ENCODE data around the gene ADH1A. TPM values are rescaled to one million over a fixed set of nuclear protein-coding genes. Genes with fewer than 3 reads are reported as not detected.
"Not testable (repeated sequence)": the region's sequence is repeated elsewhere in the genome, so short reads cannot be mapped to it uniquely, and the experiment has no call there.

Gene ADH1A
- 0.54 TPM for polyA plus RNA-seq (ENCODE audit: insufficient read length)

DNA sequence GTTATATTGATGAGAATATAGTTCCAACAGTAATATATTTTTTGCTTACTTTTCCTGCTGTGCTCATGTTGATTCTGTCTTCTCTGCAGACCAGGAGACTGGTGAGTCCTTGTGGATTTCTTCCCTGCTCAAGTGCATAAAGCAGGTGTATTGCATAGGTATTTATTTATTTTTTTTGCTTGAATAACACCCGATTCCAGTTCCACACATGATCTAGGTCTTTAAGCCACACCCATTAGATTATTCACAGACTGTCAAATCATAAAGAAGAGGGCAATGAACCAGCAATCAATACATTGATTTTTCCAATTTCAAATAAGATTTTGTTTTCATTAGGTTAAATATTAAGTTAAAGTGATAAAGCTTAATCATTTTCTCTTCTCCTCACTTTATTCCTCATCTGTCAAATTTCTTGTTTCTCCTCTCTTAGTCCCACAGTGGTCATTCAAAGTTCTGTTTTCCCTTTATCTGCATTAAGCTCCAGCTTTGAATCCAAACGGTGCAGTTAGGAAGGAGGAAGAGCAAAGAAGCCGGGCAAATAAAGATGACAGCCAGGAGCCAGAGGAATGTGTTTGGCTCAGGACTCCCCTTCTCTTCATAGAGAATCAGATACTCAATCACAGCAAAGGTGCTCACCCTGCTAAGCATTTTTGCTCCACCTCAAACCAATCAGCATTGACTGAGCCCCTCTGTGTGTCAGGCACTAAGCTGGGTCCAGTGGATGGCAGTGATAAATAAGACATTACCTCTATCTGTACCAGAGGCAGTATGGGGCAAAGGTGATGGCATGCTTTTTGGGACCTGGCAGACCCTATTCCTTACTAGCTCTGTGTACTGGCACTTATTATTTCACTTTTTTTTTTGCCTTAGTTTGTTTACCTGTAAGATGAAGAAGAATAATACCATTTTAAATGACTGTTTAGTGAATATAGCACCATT, at the start of gene ADH1A:
TSS of gene ADH1A (minus strand) at position 138 of the 939 bp plus-strand sequence. CDS start at position 67, 71 bp downstream.
- no peak for DNase-seq (ENCODE audit: low read depth)

DNA sequence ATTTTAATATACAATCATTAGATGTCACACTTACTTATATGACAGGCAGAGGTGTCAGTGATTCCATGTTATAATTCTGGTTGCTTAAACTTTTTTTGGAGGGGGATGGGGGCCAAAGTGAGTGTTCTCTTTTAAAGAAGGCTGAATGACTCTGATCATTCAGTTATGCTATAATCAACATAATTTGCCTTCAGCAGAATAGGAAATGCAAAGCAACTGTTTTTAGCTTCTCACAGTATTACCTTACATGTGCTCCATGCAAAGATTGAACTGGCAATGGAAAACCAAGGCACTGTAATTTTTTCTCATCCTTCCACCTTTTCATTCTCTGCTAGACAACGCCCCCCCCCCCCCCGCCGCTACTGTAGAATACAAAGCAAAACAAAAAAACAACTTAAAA, 48.4 kb upstream of the ADH1A start:
- no peak for DNase-seq (ENCODE audit: low read depth)

DNA sequence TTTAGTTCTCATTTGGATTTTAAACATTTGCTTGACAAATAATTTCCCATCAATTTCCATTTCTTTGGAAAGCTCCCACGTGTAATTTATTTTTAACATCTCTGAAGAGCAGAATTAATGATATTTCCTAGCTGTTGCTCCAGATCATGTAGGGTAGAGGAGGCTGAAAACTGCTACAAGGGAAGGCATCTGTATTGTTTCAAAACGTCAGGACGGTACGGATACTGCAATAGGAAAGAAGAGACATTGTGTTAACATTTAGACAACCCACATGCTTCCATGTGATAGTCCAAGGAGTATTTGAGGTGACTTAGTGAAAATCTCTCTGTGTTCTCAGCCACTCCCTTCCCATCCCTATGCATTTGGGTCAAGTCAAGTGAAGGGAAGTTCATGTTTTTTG, 45.8 kb upstream of the ADH1A start:
- no peak for DNase-seq (ENCODE audit: low read depth)

DNA sequence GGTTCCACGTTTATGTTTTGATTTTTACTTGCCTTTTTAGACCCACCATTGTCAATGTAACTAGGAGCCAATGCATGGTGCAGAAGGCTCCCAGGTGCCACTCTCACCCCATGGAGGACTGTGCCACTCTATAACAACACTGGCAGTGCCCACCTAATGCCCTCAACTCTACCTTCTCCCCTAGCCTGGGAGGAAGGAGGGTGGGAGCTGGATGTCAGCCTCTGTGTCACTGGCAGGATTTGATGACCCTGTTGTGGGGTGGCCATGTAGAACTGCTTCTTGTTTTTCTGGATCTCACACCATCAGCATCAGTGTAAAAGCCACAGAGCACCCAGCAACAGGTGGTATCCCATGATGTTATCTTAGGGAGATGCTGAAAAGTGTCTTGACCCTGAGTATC, 44.1 kb upstream of the ADH1A start:
- no peak for DNase-seq (ENCODE audit: low read depth)

DNA sequence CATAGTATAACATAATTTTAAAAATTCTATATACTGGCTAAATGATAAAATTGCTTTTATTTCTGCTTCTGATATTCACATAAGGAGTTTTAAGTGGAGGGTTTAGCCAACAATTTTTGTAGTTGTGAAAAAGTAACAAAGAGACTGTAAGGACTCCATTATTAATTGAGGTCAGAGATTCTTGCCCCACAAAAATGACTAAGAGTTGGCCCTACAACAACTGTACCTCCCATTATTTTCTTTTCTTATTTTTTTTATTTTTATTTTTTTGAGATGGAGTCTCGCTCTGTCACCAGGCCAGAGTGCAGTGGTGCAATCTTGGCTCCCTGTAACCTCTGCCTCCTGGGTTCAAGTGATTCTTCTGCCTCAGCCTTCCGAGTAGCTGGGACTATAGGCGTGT, 39.9 kb upstream of the ADH1A start:
- no peak for DNase-seq (ENCODE audit: low read depth)

DNA sequence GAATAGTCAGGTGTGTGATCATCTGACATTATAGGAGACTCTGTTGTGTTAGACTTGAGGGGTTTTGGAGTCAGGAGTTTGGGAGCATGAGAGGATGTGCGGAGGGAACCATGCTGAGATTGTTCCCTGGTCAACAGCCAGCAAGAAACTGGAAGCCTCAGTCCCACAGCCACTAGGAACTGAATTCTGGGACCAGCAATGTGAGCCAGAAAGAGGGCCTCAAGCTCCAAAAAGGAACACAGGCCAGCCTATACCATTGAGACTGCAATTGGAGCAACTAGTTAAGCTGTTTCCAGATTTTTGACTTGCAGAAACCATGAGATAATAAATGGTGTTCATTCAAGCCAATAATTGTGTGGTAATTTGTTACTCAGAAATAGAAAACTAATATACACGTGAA, 39.1 kb upstream of the ADH1A start:
- DNase-seq (ENCODE audit: low read depth), result no peak

DNA sequence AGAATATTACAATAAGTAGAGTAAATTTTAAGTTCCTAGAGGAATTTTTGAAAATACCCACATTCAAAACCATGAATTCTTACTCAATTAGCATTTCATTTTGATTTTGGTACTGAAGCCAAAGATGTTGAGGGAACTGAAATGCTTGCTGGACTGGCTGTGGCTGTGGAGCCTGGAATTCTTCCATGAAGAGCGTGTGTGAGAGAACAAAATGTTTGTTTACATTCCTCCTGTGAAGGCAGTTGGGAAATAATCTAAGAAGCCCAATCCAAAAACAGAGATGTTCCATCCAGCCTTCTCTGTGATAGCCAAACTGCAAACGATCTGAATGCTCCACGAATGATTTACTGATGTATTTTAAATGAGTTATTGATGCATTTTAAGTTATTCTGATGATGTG, 34.2 kb upstream of the ADH1A start:
- DNase-seq (ENCODE audit: low read depth), result peak; percentile 83

DNA sequence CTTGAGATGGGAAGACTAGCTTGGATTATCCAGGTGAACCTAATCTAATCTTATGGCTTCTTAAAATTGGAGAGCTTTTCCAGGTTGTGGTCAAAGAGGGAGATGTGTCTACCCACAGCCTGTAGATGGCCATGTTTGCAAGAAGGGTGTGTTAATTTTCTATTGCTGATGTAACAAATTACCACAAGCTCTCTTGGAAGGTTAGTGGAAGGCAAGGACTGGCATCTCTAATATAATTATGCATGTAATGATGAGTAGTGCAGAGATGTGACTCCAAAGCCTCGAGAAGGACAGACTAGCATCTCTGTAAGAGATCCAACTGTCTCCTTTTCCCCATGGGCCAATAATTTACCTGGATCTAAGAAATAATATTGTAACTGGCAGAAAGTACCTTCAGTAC, 33.6 kb upstream of the ADH1A start:
- DNase-seq (ENCODE audit: low read depth), result no peak

DNA sequence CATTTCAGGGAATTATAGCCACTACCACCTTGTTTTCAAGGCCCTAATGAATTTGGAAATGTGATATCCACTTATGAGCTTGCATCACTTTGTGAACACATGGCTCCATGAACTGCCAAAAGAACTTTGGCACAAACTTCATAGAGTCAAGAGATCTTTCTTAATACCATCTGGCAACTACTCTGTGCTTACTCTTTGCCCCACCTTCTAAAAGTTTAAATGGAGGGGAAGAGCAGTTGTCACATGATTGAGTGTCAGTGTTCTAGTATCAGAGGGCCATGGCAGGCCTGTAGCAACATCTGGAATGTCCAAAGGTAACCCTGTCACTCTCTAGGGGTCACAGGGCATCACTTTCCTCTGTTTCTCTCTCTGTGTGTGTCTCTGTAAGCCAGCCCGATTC, 33.0 kb upstream of the ADH1A start:
- DNase-seq (ENCODE audit: low read depth), result no peak

DNA sequence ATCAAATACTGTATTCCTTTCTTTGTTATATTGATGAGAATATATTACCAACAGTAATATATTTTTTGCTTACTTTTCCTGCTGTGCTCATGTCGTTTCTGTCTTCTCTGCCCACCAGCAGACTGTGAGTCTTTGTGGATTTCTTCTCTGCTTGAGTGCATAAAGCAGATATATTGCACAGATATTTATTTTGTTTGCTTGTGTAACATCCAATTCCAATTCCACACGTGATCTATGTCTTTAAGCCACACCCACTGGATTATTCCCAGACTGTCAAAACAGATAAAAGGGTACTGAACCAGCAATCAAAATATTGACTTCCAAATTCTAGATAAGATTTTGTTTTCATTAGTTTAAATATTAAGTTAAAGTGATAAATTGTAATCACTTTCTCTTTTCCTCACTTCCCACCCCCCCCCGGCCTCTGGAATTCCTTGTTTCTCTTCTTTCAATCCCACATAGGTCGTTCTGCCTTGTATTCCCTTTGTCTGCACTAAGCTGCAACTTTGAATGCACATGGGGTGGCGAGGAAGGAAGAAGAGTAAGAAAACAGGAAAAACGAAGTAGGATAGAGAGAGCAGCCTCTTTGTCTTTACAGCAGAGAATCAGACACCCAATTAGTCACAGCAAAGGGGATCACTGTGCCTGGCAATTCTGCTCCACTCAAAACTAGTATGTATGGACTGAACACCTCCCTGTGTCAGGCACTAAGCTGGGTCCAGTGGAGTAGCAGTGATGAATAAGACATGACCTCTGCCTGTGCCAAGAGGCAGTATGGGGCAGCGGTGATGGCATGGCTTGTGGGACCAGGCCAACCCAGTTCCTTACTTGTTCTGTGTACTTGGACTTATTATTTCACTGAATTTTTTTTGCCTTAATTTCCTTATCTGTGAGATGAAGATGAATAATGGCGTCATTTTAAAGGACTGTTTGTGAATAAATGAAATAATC, 30.7 kb upstream of the ADH1A start, which contains the start of gene ADH1B:
TSS of gene ADH1B (minus strand) at position 161 of the 951 bp plus-strand sequence. CDS start at position 91, 70 bp downstream.
- DNase-seq (ENCODE audit: low read depth), result no peak

DNA sequence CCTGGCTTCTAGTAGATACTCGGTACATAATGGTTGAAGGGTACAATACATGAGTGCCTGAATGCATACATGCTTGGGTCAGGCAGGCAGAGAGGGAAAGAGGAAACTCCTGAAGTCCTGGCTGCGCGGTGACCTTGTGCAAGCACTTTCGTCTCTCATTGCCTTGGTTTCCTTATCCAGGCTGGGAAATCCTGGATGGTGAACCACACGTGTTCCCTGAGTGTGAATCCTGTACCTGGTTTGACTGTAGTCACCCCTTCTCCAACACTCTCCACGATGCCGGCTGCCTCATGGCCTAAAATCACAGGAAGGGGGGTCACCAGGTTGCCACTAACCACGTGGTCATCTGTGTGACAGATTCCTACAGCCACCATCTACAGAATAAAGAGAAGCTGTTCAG, 27.0 kb upstream of the ADH1A start:
- DNase-seq (ENCODE audit: low read depth), result not testable (repeated sequence)

DNA sequence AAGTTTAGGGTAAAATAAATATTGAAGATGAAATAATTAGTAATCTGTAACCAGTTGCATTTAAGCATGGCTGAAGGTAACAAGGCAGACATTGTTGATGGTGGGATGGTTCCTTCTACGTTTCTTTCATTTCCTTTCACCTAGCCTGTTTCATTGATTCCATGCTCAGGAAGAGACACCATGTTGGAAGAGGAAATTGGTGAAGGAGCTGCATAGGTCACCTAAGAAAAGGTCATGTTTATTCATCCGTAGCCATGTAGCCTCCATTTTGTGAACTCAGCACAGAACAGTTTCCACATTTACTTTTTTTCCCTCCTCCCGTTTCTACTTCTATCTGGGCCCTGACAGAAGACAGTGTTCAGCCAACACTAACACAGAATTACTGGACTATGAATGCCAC, 26.6 kb upstream of the ADH1A start:
- DNase-seq (ENCODE audit: low read depth), result no peak

DNA sequence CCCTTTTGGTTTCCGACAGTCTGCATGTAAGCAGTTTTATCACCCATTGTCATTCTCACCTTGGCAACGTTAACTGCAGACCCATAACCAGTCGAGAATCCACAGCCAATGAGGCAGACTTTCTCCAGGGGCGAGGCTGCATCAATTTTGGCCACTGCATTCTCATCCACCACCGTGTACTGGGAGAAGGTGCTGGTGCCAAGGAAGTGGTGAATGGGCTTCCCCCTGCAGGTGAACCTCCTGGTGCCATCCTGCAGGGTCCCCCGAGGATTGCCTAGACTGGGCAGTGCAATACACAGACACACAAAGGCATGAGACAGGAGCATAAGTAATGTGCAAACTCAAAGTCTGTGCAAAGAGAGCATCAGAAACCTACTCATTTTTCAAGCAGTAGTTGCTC, 25.1 kb upstream of the ADH1A start:
- DNase-seq (ENCODE audit: low read depth), result no peak

DNA sequence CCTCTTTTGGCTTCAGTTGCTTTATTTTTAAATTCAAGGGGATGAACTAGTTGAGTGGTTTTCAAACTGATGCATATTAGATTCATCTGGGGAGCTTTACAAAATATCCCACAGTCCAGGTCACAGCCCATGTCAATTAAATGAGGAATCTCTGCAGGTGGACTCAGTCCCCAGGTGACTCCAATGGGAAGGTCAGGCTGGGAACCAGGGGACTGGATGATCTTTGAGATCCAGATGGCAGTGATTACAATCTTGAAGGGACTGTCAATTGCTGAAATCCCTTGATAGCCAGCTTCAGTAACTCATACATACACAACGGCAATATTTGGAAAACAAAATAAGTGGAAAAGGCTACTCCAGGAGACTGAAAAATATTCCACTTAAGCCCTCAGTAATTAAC, 23.4 kb upstream of the ADH1A start:
- no peak for DNase-seq (ENCODE audit: low read depth)

DNA sequence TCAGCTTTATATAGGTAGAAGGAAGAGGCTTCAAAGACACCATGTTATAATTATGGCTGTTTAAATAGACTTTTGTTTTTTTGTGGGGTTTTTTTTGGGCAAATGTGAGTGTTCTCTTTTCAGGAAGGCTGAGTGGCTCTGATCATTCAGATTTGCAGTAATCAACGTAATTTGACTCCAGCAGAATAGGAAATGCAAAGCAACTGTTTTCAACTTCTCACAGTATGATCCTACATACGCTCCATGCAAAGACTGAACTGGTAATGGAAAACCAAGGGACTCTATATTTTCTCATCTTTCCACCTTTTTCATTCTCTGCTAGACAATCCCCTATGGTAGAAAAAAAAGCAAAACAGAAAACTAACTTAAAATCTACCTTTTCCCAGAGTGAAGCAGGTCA, 19.6 kb upstream of the ADH1A start:
- no peak for DNase-seq (ENCODE audit: low read depth)

DNA sequence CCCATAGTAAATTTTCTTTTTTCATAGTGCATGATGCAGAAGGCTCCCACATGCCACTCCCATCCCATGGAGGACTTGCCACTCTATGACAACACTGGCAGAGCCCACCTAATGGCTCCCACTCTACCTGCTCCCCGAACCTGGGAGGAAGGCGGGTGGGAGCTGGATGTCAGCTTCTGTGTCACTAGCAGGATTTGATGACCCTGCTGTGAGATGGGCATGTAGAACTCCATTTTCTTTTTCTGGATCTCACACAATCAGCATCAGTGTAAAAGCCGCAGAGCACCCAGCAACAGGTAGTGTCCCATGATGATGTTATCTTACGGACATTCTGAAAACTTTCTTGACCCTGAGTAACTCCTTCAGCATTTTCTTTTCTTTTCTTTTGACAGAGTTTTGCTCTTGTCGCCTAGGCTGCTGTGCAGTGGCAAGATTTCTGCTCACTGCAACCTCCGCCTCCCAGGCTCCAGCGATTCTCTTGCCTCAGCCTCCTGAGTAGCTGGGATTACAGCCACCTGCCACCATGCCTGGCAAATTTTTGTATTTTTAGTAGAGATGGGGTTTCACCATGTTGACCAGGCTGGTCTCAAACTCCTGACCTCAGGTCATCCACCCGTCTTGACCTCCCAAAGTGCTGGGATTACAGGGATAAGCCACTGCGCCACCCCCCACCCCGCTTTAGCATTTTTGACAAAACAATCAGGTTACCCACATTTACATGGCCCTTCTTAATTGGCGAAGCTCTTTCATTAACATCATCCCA, 15.0 kb upstream of the ADH1A start:
- no peak for DNase-seq (ENCODE audit: low read depth)

DNA sequence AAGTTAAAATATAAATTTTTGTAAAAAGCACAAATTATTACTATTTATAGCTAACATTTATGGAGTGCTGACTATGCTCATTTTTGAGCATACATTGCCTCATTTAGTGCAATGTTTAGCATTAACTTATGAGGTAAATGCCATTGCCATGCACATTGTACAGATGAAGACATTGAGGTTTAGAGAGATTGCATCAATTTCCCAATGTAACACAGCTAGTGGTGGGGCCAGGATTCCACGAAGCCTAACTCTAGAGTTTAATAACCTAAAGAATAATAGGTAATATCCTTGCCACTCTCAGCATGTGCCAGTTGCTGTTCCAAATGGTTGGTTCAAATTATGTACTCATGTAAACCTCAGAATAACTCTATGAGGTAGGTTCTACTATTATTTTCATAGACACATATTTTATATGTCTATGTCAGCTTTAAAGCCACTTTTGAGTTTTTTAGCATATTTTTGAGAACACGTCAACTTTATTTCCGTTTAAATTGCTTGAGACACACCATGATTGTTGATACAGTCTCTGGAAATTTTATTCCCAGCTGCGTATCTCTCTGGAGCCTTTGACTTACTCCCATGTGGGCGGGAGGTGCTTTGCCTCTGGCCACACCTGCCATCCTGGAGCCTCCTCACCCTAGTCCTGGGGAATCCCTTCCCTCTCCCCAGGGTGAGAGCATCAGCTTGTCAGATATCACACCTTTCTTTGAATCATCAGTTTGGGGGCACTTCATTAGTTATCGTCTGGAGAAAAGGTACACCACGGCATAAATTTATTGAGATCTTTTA, 10.8 kb upstream of the ADH1A start:
- DNase-seq (ENCODE audit: low read depth), result no peak

DNA sequence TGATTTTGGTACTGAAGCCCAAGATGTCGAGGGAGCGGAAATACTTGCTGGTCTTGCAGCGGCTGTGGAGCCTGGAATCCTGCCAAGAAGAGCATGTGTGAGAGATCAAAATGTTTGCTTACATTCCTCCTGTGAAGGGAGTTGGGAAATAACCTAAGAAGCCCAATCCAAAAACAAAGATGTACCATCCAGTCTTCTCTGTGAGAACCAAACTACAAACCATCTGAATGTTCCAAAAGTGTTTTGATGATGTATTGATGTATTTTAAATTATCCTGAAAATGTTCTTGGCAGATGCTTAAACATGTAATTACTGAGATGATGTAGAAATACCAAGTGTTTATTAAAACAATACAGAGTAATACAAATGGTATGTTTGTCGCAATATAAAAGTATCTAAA, 10.1 kb upstream of the ADH1A start:
- peak; percentile 82 for DNase-seq (ENCODE audit: low read depth)

DNA sequence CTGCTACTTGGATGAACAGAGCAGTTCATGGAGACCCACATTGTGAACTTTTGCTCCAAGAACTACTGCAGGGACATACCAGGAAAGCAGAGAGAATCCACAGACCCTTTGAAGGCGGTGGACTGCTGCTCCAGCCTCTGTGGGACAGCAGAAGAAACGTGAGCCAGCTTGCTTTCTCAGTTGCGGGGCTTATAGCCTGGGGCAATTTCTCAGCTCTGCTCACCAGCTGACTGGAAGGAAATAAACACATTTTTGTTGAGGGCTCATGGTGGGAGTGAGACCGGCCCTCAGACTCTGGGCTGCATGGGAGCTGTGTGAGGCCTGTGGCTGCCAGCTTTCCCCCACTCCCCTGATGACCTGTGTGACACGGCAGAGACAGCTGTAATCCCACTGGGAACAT, 2.6 kb upstream of the ADH1A start:
- no peak for DNase-seq (ENCODE audit: low read depth)

DNA sequence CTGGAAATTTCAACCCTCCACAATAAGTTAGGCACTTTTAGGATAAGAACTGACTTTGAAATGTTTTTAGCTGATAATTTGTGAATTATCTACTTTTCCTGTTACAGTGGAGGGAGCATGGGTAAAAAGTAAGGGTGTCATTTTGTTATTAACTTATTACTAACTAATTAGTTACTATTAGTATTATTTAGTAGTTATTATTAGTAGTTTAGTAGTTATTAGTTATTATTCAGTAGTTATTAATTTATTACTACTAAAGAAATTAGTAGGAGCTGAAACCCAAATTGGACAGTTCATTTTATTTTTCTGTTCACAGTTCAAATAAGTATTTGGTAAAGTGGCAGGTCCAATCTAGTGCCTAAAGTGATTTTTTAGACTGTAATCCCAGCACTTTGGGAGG, 5.4 kb downstream of the ADH1A start:
- DNase-seq (ENCODE audit: low read depth), result no peak

DNA sequence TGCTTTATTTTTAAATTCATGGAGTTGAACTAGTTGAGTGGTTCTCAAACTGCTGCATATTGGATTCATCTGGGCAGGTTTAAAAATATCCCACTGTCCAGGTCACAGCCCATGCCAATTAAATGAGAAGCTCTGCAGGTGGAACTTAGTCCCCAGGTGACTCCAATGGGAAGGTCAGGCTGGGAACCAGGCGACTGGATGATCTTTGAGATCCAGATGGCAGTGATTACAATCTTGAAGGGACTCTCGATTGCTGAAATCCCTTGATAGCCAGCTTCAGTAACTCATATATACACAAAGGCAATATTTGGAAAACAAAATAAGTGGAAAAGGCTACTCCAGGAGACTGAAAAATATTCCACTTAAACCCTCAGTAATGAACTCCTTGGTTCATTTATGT, 8.1 kb downstream of the ADH1A start:
- DNase-seq (ENCODE audit: low read depth), result no peak
